ENCODE results near the gene BRME1.

The BRME1 gene

GRCh38 chr19:13846557-13847406, 59.1 kb downstream of the BRME1 start:
- DNase-seq (ENCODE audit: low read depth in 2 of 2) = peak; percentile 91

- no peak for DNase-seq (ENCODE audit: low read depth in 2 of 2)
These were observed 61.7 kb downstream of the BRME1 start for GRCh38 chr19:13844130-13844631.

- no peak for DNase-seq (ENCODE audit: low read depth in 2 of 2)
These were observed 62.6 kb downstream of the BRME1 start for GRCh38 chr19:13843104-13843921.

- DNase-seq (ENCODE audit: low read depth in 2 of 2) = no peak
These were observed 63.4 kb downstream of the BRME1 start for GRCh38 chr19:13842291-13843103.

GRCh38 chr19:13841962-13842290, 64.0 kb downstream of the BRME1 start:
- DNase-seq (ENCODE audit: low read depth in 2 of 2) = no peak

- no peak for DNase-seq (ENCODE audit: low read depth in 2 of 2)
These were observed 64.6 kb downstream of the BRME1 start for GRCh38 chr19:13841086-13841961.

- DNase-seq (ENCODE audit: low read depth in 2 of 2) = no peak
These were observed 65.4 kb downstream of the BRME1 start for GRCh38 chr19:13840305-13841085.

GRCh38 chr19:13839938-13840304, 66.0 kb downstream of the BRME1 start:
- no peak for DNase-seq (ENCODE audit: low read depth in 2 of 2)

- DNase-seq (ENCODE audit: low read depth in 2 of 2) = peak; percentile 82 to 89
These were observed 66.6 kb downstream of the BRME1 start for GRCh38 chr19:13839130-13839937.

GRCh38 chr19:13838435-13839129, 67.3 kb downstream of the BRME1 start:
- DNase-seq (ENCODE audit: low read depth in 2 of 2) = no peak

GRCh38 chr19:13835791-13836723, 69.9 kb downstream of the BRME1 start:
- DNase-seq (ENCODE audit: low read depth in 2 of 2) = no peak

GRCh38 chr19:13834244-13835069, 71.5 kb downstream of the BRME1 start:
- no peak for DNase-seq (ENCODE audit: low read depth in 2 of 2)

GRCh38 chr19:13833330-13834243, 72.3 kb downstream of the BRME1 start:
- peak; percentile 87 to 93 for DNase-seq (ENCODE audit: low read depth in 2 of 2)

Data from stimulated activated CD4-positive, alpha-beta T cell treated with anti-CD3 and anti-CD28 coated beads, Interleukin-15, amount 100 ng/mL, for 48 hours (primary cell).